Measurements from ENCODE around the gene NCK2. TPM values are rescaled to one million over a fixed set of nuclear protein-coding genes. Genes with fewer than 3 reads are reported as not detected.
"Not testable (repeated sequence)": the region's sequence is repeated elsewhere in the genome, so short reads cannot be mapped to it uniquely, and the experiment has no call there.

The NCK2 gene
- total RNA-seq, 8 experiments from 2014 or later = 5.5 to 43.3 (median 27.3) TPM

DNA sequence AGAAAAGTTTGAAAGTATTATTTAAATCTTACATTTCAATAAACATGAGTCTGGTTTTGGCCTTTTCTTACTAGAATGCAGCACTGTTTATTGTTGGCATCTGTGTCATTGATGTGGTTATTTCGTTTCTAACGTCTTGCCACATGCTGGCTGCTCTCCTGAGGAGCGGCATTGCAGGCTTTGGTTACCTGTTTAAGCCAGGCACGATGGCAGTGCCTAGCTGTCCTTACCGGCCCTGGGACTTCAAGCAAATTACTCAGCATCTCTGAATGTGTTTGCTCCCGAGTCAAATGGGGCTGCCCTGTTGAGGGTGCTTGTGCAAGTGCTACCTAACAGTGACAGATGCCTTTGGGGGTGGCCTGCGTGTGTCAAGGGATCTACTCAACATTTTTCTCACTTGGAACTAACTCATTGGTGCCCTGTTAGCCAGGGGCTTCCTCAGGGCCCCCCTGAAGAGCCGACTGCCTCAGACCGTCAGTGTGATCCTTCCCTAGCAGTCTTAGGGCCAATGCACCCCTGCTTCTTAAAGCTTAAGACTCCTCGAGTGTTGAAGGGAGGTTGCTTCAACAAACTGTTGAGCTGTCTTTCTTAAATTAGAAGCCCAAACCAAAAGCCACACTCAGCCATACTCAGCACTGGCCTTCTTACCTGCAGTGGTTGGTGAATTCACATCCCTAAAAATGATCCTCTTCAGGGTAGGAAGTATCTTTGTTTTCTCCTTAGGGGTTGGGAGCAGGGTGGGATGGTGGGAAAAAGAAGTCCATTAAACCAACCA, 151.5 kb downstream of the NCK2 start:
- 52 to 100% (median 89%) methylated on average over 1 to 7 of the region's 10 CpGs; no CpG with 5 or more reads in 1 of the 10 experiments for WGBS, 10 experiments
- no peak overlapping the region for H3K27ac ChIP-seq
- ATAC-seq (replicated peaks in 6 of 8) = no peak
- no peak overlapping the region for H3K4me3 ChIP-seq
- in situ Hi-C loops (cut with MboI; ENCODE audit: low pct_unique_long_range_greater_than_20kb in 2 of 9, low sequenced_read_pairs in 9 of 9, unreplicated experiment in 9 of 9) = loop anchor here in 1 of 9 experiments (10.0 kb wide), 1 partner anchor 111 kb away; no protein-coding TSS in a partner anchor
- H3K4me1 ChIP-seq (replicated peaks in 1 of 2) = no peaks in the 10 kb centered on the region

DNA sequence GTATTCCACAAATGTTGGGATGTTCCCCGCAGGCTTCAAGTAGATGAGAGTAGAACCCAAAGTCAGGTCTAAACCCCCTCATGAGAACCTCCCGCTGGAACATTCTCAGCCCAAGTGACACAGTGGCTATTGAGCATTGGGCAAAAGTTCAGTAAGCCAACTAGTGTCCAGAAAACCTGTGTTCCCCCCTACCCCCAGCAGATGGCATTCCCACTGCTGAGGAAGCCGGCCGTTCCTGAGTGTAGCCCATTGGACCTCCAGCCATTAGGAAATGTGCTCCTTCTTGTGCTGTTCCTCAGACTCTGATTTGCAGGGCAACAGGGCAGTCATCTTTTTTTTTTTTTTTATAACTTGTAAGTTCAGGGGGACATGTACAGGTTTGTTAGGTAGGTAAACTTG, 152.1 kb downstream of the NCK2 start:
- no peak for ATAC-seq (replicated peaks in 6 of 8)
- 60 to 100% (median 97%) methylated on average over 1 to 3 of the region's 4 CpGs; no CpG with 5 or more reads in 6 of the 10 experiments for WGBS, 10 experiments
- Histone ChIP-seq H3K27ac (no peak overlapping the region), H3K4me1 (replicated peaks in 1 of 2) (no peaks in the 10 kb centered on the region), H3K4me3 (no peak overlapping the region)
- in situ Hi-C loops (cut with MboI; ENCODE audit: low pct_unique_long_range_greater_than_20kb in 2 of 9, low sequenced_read_pairs in 9 of 9, unreplicated experiment in 9 of 9) = loop anchor here in 1 of 9 experiments (10.0 kb wide), 1 partner anchor 112 kb away; no protein-coding TSS in a partner anchor

DNA sequence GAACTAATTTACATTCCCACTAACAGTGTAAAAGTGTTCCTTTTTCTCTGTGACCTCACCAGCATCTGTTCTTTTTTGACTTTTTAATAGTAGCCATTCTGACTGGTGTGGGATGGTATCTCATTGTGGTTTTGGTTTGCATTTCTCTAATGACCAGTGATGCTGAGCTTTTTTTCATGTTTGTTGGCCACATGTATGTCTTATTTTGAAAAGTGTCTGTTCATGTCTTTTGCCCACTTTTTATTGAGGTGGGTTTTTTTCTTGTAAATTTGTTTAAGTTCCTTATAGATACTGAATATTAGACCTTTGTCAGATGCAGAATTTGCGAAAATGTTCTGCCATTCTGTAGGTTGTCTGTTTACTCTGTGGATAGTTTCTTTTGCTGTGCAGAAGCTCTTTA, 153.0 kb downstream of the NCK2 start:
- not testable (repeated sequence) for ATAC-seq (replicated peaks in 6 of 8); H3K4me3 ChIP-seq; H3K4me1 ChIP-seq (replicated peaks in 1 of 2); H3K27ac ChIP-seq
- in situ Hi-C loops (cut with MboI; ENCODE audit: low pct_unique_long_range_greater_than_20kb in 2 of 9, low sequenced_read_pairs in 9 of 9, unreplicated experiment in 9 of 9) = loop anchor here in 1 of 9 experiments (10.0 kb wide), 1 partner anchor 113 kb away; no protein-coding TSS in a partner anchor
- WGBS, 10 experiments = 56 to 100% (median 100%) methylated on average over 1 of the region's 1 CpG

DNA sequence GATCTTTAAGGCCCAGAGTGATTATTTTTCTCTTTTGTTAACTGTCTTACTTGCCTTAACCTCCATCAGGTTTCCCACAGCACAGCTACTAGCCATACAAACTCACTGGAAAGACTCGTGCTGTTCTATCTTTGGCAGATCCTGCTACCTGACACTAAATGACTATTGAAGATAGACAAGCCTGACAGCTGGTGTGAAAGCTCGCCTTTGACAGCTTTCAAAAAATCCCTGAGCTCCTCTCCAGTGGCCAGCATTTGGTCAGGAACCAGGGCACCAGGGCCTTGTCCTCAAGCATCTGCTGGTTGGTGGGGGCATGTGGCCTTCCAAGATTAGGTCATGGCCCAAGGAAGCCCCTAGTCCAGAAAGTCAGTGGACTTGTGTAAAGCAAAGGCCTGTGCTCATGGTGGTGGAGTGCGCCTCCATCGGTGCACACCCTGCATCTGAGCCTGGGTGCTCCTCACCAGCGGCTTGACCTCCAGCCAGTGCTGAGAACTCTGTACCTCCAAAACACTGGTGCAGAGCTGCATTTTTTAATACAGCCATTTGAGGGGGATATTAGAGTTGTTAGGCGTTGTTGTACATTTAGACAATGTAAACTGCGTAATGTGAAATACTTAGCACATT, 158.5 kb downstream of the NCK2 start:
- ATAC-seq (replicated peaks in 6 of 8) = no peak
- in situ Hi-C loops (cut with MboI; ENCODE audit: low pct_unique_long_range_greater_than_20kb in 2 of 9, low sequenced_read_pairs in 9 of 9, unreplicated experiment in 9 of 9) = no loop called here
- H3K4me1 ChIP-seq (replicated peaks in 1 of 2) = no peaks in the 10 kb centered on the region
- WGBS, 10 experiments = 50 to 100% (median 90%) methylated on average over 1 to 5 of the region's 7 CpGs; no CpG with 5 or more reads in 3 of the 10 experiments
- H3K27ac ChIP-seq = no peak overlapping the region
- no peak overlapping the region for H3K4me3 ChIP-seq

DNA sequence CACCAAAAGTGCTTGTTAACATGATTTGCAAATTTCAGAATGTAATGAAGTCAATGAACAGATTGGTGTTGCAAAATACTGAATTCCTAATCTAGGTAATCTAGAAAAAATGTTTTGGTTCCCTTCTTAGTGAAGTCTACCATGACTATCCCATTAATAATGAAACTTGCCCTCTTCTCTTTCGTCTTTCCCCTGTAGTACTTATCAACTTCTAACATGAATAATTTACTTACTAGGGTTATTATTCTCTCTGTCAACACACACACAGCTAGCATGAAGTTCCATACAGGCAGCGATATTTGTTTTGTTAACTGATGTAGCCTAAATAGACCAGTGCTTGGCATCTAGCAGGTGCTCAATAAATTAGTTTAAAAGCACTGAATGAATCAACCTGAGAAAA, 160.2 kb downstream of the NCK2 start:
- 46 to 100% (median 90%) methylated on average over 1 to 2 of the region's 2 CpGs; no CpG with 5 or more reads in 1 of the 10 experiments for WGBS, 10 experiments
- in situ Hi-C loops (cut with MboI; ENCODE audit: low pct_unique_long_range_greater_than_20kb in 2 of 9, low sequenced_read_pairs in 9 of 9, unreplicated experiment in 9 of 9) = no loop called here
- ATAC-seq (replicated peaks in 6 of 8) = no peak
- Histone ChIP-seq H3K4me3 (no peak overlapping the region), H3K27ac (no peak overlapping the region), H3K4me1 (replicated peaks in 1 of 2) (no peaks in the 10 kb centered on the region)

DNA sequence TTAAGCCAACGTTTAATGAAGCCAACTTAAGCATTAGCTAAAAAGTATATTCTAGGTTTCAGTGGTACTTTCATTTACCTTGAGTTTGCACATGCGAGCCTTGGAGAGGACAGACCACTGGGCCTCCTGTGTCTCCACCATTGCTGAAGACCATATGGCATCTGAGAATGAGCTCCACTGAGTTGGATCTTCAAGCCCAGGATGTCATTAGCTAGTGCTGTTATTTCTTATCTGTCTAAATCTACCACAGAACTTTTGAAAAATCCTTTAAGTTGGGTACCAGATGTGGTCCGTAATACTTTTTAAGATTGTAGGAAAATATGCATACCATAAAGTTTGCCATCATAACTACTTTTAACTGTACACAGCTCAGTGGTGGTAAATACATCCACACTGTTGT, 161.8 kb downstream of the NCK2 start:
- in situ Hi-C loops (cut with MboI; ENCODE audit: low pct_unique_long_range_greater_than_20kb in 2 of 9, low sequenced_read_pairs in 9 of 9, unreplicated experiment in 9 of 9) = no loop called here
- 33 to 100% (median 56%) methylated on average over 1 to 3 of the region's 3 CpGs for WGBS, 10 experiments
- no peak for ATAC-seq (replicated peaks in 6 of 8)
- Histone ChIP-seq H3K4me1 (replicated peaks in 1 of 2) (no peaks in the 10 kb centered on the region), H3K27ac (no peak overlapping the region), H3K4me3 (no peak overlapping the region)

DNA sequence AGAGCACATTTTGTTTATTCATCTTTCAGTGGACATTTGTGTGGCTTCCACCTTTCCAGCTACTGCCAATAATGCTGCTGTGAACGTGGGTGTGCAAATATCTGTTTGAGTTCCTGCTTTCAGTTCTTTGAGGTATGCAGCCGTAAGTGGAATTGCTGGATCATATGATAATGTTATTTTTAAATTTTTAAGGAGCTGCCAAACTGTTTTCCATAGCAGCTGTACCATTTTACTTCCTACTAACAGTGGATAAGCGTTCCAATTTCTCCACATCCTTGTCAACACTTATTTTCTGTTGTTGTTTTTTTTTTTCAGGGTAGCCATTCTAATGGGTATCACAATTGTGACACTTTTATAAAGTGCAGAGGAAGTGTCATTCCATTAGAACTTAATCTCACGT, 162.5 kb downstream of the NCK2 start:
- WGBS, 10 experiments = 14 to 100% (median 81%) methylated on average over 1 to 4 of the region's 4 CpGs
- no peak for ATAC-seq (replicated peaks in 6 of 8)

DNA sequence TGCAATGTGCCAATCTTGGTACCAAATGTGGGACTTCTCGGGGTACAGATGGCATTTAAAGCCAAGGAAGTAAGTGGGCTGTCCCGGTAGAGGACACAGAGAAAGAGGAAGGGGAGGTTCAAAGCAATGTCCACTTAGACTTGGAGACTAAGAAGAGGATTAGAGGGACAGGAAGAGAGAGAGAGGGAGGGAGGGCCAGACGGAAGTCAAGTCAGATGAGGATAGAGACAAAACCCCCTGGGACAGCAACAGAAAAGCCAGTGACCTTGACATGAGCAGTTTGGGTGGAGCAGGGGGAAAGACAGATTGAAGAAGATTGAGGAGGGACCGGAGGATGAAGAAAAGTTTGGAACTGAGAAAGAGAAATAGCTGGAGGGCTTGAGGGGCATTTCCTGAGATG, 164.5 kb downstream of the NCK2 start:
- no peak overlapping the region for H3K27ac ChIP-seq
- ATAC-seq (replicated peaks in 6 of 8) = no peak
- WGBS, 10 experiments = 50 to 100% (median 69%) methylated on average over 1 to 4 of the region's 4 CpGs

More for the DNA sequence above, 162.5 kb downstream of the NCK2 start:
- no peaks in the 10 kb centered on the region for H3K4me1 ChIP-seq (replicated peaks in 1 of 2)
- in situ Hi-C loops (cut with MboI; ENCODE audit: low pct_unique_long_range_greater_than_20kb in 2 of 9, low sequenced_read_pairs in 9 of 9, unreplicated experiment in 9 of 9) = no loop called here
- no peak overlapping the region for H3K27ac ChIP-seq
- H3K4me3 ChIP-seq = no peak overlapping the region

DNA sequence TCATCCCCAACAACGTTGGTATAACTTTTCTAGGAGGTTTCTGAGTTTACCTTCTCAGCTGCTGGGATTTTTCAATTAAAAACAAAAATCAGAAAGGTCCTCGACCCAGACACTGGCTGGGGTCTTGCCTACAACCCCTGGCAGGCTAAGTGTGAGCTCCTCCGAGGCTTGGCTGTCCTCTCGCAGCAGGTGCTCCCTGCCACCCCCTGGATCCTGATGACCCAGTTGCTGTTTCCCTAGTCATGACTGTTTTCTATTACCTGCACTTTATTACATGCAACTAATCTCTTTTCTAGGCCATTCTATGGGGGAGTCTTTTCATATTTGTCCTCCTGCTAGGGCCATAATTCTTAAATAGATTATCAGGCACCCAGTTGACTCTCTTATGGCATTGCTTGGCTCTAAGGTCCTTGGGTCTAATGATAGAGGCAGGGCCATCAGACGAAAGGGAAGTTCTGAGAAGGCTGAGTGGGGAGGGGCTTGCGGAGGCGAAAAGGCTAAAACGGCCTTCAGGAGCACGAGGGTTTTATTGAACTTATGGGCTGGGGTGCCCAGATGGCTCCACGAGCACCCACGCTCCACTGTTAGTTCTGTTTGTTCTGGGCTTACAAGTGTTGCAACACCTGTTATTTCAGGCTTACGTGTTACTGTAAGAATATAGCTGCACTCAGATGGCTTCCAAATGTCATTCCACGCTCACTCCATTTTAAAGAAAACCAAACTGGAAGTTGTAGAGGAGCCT, 166.0 kb downstream of the NCK2 start:
- no peak for ATAC-seq (replicated peaks in 6 of 8)
- no peaks in the 10 kb centered on the region for H3K4me1 ChIP-seq (replicated peaks in 1 of 2)
- H3K4me3 ChIP-seq = no peak overlapping the region
- 19 to 100% (median 72%) methylated on average over 1 to 13 of the region's 13 CpGs for WGBS, 10 experiments
- in situ Hi-C loops (cut with MboI; ENCODE audit: low pct_unique_long_range_greater_than_20kb in 2 of 9, low sequenced_read_pairs in 9 of 9, unreplicated experiment in 9 of 9) = no loop called here
- H3K27ac ChIP-seq = no peak overlapping the region

More for the DNA sequence above, 164.5 kb downstream of the NCK2 start:
- Histone ChIP-seq H3K4me3 (no peak overlapping the region), H3K4me1 (replicated peaks in 1 of 2) (no peaks in the 10 kb centered on the region)
- in situ Hi-C loops (cut with MboI; ENCODE audit: low pct_unique_long_range_greater_than_20kb in 2 of 9, low sequenced_read_pairs in 9 of 9, unreplicated experiment in 9 of 9) = no loop called here

DNA sequence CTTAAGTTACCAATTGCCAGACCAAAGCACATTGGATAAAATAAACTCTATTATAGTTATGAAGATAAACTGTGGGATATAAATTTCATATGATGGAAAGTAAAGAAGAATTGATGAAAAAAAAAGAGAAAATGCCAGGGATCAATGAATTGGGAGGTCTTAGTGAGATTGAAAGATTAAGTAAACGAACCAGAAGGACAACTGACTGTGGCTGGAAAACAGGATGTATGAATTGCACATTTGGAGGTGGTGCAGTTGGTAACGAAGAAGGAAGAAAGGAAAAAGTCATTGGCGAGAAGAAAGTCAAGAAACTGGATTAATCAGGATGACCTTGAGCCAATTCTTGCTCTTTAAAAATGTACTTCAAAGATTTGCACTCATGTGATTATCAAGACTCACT, 166.7 kb downstream of the NCK2 start:
- ATAC-seq (replicated peaks in 6 of 8) = no peak
- WGBS, 10 experiments = 33 to 88% (median 65%) methylated on average over 1 to 3 of the region's 3 CpGs; no CpG with 5 or more reads in 1 of the 10 experiments
- in situ Hi-C loops (cut with MboI; ENCODE audit: low pct_unique_long_range_greater_than_20kb in 2 of 9, low sequenced_read_pairs in 9 of 9, unreplicated experiment in 9 of 9) = no loop called here
- Histone ChIP-seq H3K4me3 (no peak overlapping the region), H3K4me1 (replicated peaks in 1 of 2) (no peaks in the 10 kb centered on the region), H3K27ac (no peak overlapping the region)

DNA sequence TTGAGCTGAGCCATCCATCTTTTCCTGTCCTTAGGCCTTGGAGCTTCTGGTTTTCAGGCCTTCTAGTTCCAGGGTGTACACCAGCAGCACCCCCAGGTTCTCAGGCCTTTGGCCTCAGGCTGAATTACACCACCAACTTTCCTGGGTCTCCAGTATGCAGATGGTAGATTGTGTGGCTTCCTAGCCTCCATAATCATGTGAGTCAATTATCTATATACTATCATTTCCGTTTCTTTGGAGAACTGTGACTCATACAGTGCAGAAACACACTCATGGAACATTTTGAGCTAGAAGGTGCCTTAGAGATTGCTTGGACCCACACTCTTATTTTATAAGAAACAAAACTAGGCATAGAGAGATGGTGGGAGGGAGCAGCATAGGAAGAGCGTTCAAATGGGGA, 167.4 kb downstream of the NCK2 start:
- no peak overlapping the region for H3K27ac ChIP-seq
- in situ Hi-C loops (cut with MboI; ENCODE audit: low pct_unique_long_range_greater_than_20kb in 2 of 9, low sequenced_read_pairs in 9 of 9, unreplicated experiment in 9 of 9) = no loop called here
- no peaks in the 10 kb centered on the region for H3K4me1 ChIP-seq (replicated peaks in 1 of 2)
- 29 to 100% (median 75%) methylated on average over 1 to 2 of the region's 2 CpGs; no CpG with 5 or more reads in 2 of the 10 experiments for WGBS, 10 experiments
- ATAC-seq (replicated peaks in 6 of 8) = no peak
- no peak overlapping the region for H3K4me3 ChIP-seq

DNA sequence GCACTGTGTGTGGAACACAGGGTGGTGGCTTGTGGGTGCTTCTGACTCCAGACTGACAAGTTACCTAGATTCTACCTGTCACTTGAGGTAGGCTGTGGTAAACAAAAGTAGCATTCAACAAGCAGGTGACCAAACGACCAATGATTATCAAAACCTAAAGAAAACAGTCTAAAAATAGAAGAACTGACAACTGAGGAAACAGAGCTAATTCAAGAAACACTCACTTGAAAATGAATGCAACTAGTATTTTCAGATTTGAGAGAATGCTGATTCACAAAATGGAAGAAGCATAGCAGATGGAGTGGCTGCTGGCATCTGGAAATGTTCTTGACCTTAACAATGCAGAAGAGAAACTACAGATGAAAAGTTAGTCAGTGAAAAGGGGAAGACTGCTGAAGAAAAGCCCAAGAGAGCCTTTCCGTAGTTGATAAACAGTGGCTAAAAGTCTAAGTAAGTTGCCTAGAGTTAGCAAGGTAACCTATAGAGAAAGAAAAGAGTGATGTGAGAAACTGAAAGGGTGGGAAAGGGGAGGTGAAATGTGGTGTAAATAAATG, 170.4 kb downstream of the NCK2 start:
- ATAC-seq (replicated peaks in 6 of 8) = no peak
- 36 to 100% (median 54%) methylated on average over 1 to 2 of the region's 2 CpGs; no CpG with 5 or more reads in 2 of the 10 experiments for WGBS, 10 experiments
- in situ Hi-C loops (cut with MboI; ENCODE audit: low pct_unique_long_range_greater_than_20kb in 2 of 9, low sequenced_read_pairs in 9 of 9, unreplicated experiment in 9 of 9) = no loop called here
- no peaks in the 10 kb centered on the region for H3K4me1 ChIP-seq (replicated peaks in 1 of 2)
- H3K4me3 ChIP-seq = no peak overlapping the region
- no peak overlapping the region for H3K27ac ChIP-seq

DNA sequence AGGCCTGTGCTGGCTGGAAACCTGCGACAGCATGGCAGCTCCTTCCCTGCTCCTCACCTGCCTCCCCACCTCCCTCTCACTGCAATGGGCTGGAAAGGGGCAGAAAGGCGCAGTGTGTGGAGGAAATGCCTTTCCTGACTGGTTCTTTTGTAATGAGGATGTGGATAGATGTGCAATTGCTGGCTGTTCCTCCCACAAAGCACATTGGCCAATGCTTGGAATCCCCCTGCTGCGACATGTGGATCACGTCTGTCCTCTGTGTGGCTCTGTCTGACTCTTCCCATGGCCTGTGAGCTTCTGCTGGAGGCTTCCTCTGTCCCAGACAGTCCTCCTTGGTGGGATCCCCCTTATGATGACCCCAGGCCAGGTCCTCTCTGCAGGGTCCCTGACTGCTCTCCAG, 172.5 kb downstream of the NCK2 start:
- WGBS, 10 experiments = 0 to 100% (median 94%) methylated on average over 1 to 2 of the region's 4 CpGs; no CpG with 5 or more reads in 5 of the 10 experiments
- no peaks in the 10 kb centered on the region for H3K4me1 ChIP-seq (replicated peaks in 1 of 2)
- H3K4me3 ChIP-seq = no peak overlapping the region
- no peak overlapping the region for H3K27ac ChIP-seq
- no peak for ATAC-seq (replicated peaks in 6 of 8)
- in situ Hi-C loops (cut with MboI; ENCODE audit: low pct_unique_long_range_greater_than_20kb in 2 of 9, low sequenced_read_pairs in 9 of 9, unreplicated experiment in 9 of 9) = no loop called here

All from motor neuron (in vitro differentiated cells).